ENCODE data around the gene CERS5.

DNA sequence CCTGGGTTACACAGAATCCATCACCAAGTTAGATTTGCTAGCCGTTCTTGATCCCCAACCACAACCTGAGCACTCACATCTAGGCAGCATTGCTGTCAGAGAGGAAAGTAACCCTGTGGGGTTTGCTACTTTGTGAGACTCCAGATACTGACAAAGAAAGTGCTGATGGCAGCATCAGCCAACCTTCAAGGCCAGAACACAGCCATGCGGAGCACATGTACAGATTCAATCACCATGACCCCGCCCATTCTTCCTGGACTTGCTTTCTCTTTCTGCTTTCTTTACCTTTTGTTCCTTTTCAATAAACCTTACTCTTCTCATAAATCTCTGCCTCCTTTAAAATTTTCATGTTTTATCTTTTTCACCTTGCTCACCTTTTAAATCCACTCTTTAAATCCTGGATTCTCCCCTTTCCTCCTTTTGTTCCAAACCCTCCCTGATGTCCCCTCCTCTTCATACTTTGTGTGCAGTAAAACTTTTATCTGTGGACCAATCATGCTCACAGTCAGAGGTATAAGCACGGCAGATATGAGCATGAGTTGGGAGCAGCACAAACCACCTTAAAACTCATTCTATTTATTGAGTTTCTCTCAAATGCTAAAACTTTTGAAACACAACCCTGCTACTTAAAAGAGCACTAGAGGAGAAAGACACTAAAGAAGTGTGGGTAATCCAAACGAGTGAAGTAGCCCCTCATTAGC lies 21.9 kb upstream of the CERS5 start:
- TF ChIP-seq, protein P1, sequence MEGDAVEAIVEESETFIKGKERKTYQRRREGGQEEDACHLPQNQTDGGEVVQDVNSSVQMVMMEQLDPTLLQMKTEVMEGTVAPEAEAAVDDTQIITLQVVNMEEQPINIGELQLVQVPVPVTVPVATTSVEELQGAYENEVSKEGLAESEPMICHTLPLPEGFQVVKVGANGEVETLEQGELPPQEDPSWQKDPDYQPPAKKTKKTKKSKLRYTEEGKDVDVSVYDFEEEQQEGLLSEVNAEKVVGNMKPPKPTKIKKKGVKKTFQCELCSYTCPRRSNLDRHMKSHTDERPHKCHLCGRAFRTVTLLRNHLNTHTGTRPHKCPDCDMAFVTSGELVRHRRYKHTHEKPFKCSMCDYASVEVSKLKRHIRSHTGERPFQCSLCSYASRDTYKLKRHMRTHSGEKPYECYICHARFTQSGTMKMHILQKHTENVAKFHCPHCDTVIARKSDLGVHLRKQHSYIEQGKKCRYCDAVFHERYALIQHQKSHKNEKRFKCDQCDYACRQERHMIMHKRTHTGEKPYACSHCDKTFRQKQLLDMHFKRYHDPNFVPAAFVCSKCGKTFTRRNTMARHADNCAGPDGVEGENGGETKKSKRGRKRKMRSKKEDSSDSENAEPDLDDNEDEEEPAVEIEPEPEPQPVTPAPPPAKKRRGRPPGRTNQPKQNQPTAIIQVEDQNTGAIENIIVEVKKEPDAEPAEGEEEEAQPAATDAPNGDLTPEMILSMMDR (IDR thresholded peaks at IDR 0.05) = no peak
- no peak for TF ChIP-seq POLR2A (IDR thresholded peaks at IDR 0.05)
